Gastrocnemius medialis (tissue), 4 donors: Measurements from ENCODE around the gene SETD5.

ENCODE experiments used
- POLR2A ChIP-seq, 2 donors: fragments of 450-650 bp; IDR thresholded peaks; one replicate each; pipeline ENCODE4 v1.6.1; 2017; ENCODE audit warnings: antibody characterized with exemption in 2 of 2, mild to moderate bottlenecking in 2 of 2, moderate library complexity in 2 of 2
- TF ChIP-seq, protein P1 (sequence below), 5 experiments: fragments of 450-650 bp in 3 of 5; fragments of 200-600 bp in 2 of 5; sonication (generic) in 2 of 5; IDR thresholded peaks in 4 of 5; conservative IDR thresholded peaks in 1 of 5; 1 replicate in 4 of 5; 2 replicates in 1 of 5; pipeline ENCODE4 v1.5.1; 2016 to 2019; ENCODE audit warnings: antibody characterized with exemption in 5 of 5, mild to moderate bottlenecking in 3 of 5, moderate library complexity in 3 of 5

DNA sequence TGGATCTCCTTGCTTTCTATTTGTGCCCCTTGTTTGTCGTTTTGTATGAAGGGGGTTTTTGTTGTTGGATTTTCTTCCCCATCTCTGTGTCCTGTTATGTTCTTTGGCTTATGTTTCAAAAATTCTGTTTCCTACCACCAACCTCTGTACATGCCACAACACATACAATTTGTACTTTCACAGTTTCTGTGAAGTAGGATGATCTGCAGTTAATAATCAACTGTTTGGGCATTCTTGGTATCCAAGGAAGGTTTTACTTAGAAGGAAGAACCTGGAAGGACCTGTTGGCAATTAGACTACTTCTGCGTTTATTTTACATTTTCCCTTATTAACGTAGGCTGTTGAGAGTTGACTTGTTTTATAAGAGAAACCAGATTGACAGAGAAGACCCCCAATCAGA, 8.3 kb downstream of the SETD5 start:
- TF ChIP-seq, protein P1, sequence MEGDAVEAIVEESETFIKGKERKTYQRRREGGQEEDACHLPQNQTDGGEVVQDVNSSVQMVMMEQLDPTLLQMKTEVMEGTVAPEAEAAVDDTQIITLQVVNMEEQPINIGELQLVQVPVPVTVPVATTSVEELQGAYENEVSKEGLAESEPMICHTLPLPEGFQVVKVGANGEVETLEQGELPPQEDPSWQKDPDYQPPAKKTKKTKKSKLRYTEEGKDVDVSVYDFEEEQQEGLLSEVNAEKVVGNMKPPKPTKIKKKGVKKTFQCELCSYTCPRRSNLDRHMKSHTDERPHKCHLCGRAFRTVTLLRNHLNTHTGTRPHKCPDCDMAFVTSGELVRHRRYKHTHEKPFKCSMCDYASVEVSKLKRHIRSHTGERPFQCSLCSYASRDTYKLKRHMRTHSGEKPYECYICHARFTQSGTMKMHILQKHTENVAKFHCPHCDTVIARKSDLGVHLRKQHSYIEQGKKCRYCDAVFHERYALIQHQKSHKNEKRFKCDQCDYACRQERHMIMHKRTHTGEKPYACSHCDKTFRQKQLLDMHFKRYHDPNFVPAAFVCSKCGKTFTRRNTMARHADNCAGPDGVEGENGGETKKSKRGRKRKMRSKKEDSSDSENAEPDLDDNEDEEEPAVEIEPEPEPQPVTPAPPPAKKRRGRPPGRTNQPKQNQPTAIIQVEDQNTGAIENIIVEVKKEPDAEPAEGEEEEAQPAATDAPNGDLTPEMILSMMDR (IDR thresholded peaks at IDR 0.05 in 4 of 5, conservative IDR thresholded peaks at IDR 0.05 in 1 of 5), result no peak
- no peak for TF ChIP-seq POLR2A (IDR thresholded peaks at IDR 0.05)
